K562 (cell line): ENCODE results near the gene ERRFI1. TPM values are rescaled to one million over a fixed set of nuclear protein-coding genes. Genes with fewer than 3 reads are reported as not detected.

ENCODE experiments used
- ATAC-seq: fragments of 200-7000 bp; cut with Tn5 transposase; 3 replicates; pipeline ENCODE4 v1.9.1; 2020; ENCODE audit warnings: moderate library complexity
- BruUV-seq: library from RNA; stranded (reverse); fragments of 400-500 nt; replicated peaks from 2 replicates; lab custom pipeline; 2021; lab: Mats Ljungman, UMichigan
- CTCF ChIA-PET: fragments of 300-600 bp; formaldehyde crosslinking; extraction: SDS; loops from one replicate; lab custom pipeline; 2021; ENCODE audit warnings: low intra/inter-chr PET ratio; lab: Yijun Ruan, JAX
- POLR2A ChIA-PET: fragments of 300-600, 350-650 bp; sonication (Branson Sonifier 250); formaldehyde crosslinking; extraction: SDS; loops from one replicate; lab custom pipeline; 2021; ENCODE audit warnings: antibody characterized with exemption, inconsistent platforms; lab: Yijun Ruan, JAX
- DNase-seq, 4 experiments: peaks; one replicate each; pipeline versions ENCODE4 v3.0.0 to v3.0.0-alpha.2; 2011 to 2018; ENCODE audit warnings: low spot score in 3 of 4, mixed read lengths in 3 of 4; ENCODE audit errors: extremely low read depth in 1 of 4
- FAIRE-seq: peaks from 2 replicates; lab custom pipeline; 2011; peaks lifted over from hg19 to GRCh38; lab: Jason Lieb, UNC
- H2AFZ ChIP-seq: 2 replicates; pipeline ENCODE4 v1.6.0; 2011; ENCODE audit warnings: low read depth, low read length, control low read depth, inconsistent platforms
- H3K27ac ChIP-seq: fragments of 200-600 bp; 3 replicates; pipeline ENCODE4 v1.8.0; 2011; ENCODE audit warnings: low read depth, mild to moderate bottlenecking, control low read depth, inconsistent platforms, low read length, moderate library complexity, mixed read lengths; ENCODE audit errors: extremely low read depth
- H3K27me3 ChIP-seq, 2 experiments: fragments of 300-600 bp in 1 of 2; 2 replicates in 1 of 2; 3 replicates in 1 of 2; pipeline versions ENCODE4 v1.6.0 to v1.8.0; 2011; ENCODE audit warnings: inconsistent platforms in 2 of 2, low read length in 2 of 2, mild to moderate bottlenecking in 1 of 2, mixed read lengths in 1 of 2, moderate library complexity in 1 of 2; ENCODE audit not compliant: control insufficient read depth in 2 of 2, insufficient read depth in 2 of 2
- H3K36me3 ChIP-seq: fragments of 300-600 bp; 3 replicates; pipeline ENCODE4 v1.8.0; 2011; ENCODE audit warnings: mild to moderate bottlenecking, low read length, inconsistent platforms; ENCODE audit not compliant: control insufficient read depth, insufficient read depth
- H3K4me1 ChIP-seq, 2 experiments: fragments of 200-600 bp in 1 of 2; replicated peaks in 1 of 2; 2 replicates in 1 of 2; 3 replicates in 1 of 2; pipeline versions ENCODE4 v1.5.1 to v1.8.0; 2011; ENCODE audit warnings: inconsistent platforms in 2 of 2, low read length in 2 of 2, mild to moderate bottlenecking in 1 of 2, mixed read lengths in 1 of 2, moderate library complexity in 1 of 2; ENCODE audit not compliant: control insufficient read depth in 2 of 2, insufficient read depth in 2 of 2
- H3K4me2 ChIP-seq: 2 replicates; pipeline ENCODE4 v1.6.1; 2011; ENCODE audit warnings: low read length, control low read depth, inconsistent platforms, mixed read lengths; ENCODE audit not compliant: insufficient read depth
- H3K4me3 ChIP-seq: fragments of 200-600 bp; sonication (generic), shearing (Covaris generic); 2 replicates; pipeline ENCODE4 v1.5.1; 2016; ENCODE audit warnings: control low read depth, inconsistent platforms
- H3K79me2 ChIP-seq: fragments of 200-600 bp; 3 replicates; pipeline ENCODE4 v1.8.0; 2011; ENCODE audit warnings: low read length, inconsistent platforms; ENCODE audit not compliant: control insufficient read depth, insufficient read depth
- H3K9ac ChIP-seq, 2 experiments: 2 replicates each; pipeline versions ENCODE4 v1.6.0 to v1.6.1; 2011; ENCODE audit warnings: low read depth in 2 of 2, low read length in 2 of 2, control low read depth in 1 of 2, inconsistent platforms in 1 of 2, mild to moderate bottlenecking in 1 of 2, mixed read lengths in 1 of 2; ENCODE audit not compliant: insufficient read depth in 1 of 2
- H3K9me1 ChIP-seq: one replicate; pipeline ENCODE4 v1.6.0; 2011; ENCODE audit warnings: inconsistent platforms, mild to moderate bottlenecking, low read length, moderate library complexity; ENCODE audit not compliant: control insufficient read depth, insufficient read depth
- H3K9me3 ChIP-seq: replicated peaks from 2 replicates; pipeline ENCODE4 v1.5.1; 2011; ENCODE audit warnings: low read depth, low read length, inconsistent platforms; ENCODE audit not compliant: control insufficient read depth, insufficient read depth
- H4K20me1 ChIP-seq: replicated peaks from 2 replicates; pipeline ENCODE4 v1.6.1; 2011; ENCODE audit warnings: low read length, inconsistent platforms, mixed read lengths; ENCODE audit not compliant: control insufficient read depth, insufficient read depth
- ELF2 ChIP-seq: fragments of 250-450 bp; sonication (Bioruptor Pico); IDR thresholded peaks from 2 replicates; pipeline ENCODE4 v1.5.0; 2021; ENCODE audit warnings: mild to moderate bottlenecking
- POLR2AphosphoS5 ChIP-seq: IDR thresholded peaks from 2 replicates; pipeline ENCODE4 v1.6.1; 2011; ENCODE audit warnings: mild to moderate bottlenecking, low read depth, low read length, moderate library complexity; ENCODE audit not compliant: control insufficient read depth, insufficient read depth
- SAFB2 ChIP-seq: fragments of 200-400 bp; formaldehyde crosslinking; IDR thresholded peaks from 2 replicates; pipeline ENCODE4 v1.6.1; 2018; ENCODE audit warnings: borderline replicate concordance, low read length, low read depth, moderate library complexity; ENCODE audit not compliant: severe bottlenecking
- SIRT6 ChIP-seq: IDR thresholded peaks from one replicate; pipeline ENCODE4 v1.6.1; 2012; ENCODE audit warnings: low read depth, mild to moderate bottlenecking, control low read depth, inconsistent platforms, low read length, moderate library complexity
- XRCC5 ChIP-seq: fragments of 200-400 bp; formaldehyde crosslinking; IDR thresholded peaks from 2 replicates; pipeline ENCODE4 v1.6.1; 2017; ENCODE audit warnings: low read depth, mild to moderate bottlenecking, low read length
- ZKSCAN3 ChIP-seq: fragments of 250-450 bp; sonication (Bioruptor Pico); IDR thresholded peaks from 2 replicates; pipeline ENCODE4 v1.4.0; 2020
- ZSCAN32 ChIP-seq: fragments of 450-650 bp; formaldehyde crosslinking; IDR thresholded peaks from 2 replicates; pipeline ENCODE4 v1.4.0; 2020; ENCODE audit warnings: mild to moderate bottlenecking, moderate library complexity
- WGBS: fragments of 100-300 bp; shearing (Covaris generic); methylation state at CpG from one replicate; pipeline ENCODE4 v1.1.6; 2016; ENCODE audit warnings: low coverage, mixed read lengths; ENCODE audit not compliant: insufficient coverage; ENCODE audit errors: missing lambda C conversion rate; 5-methylcytosine and 5-hydroxymethylcytosine counted together
- in situ Hi-C: fragments of 300-500 bp; cut with MboI; formaldehyde crosslinking; loops from 4 replicates; pipeline ENCODE4 v1.15.0; 2018; ENCODE audit warnings: inconsistent platforms, mixed read lengths
- intact Hi-C: fragments of 100-400 bp; cut with micrococcal nuclease; formaldehyde crosslinking; loops from 2 replicates; pipeline ENCODE4 v1.14.2; 2022
- polyA plus RNA-seq, 8 experiments: library from polyadenylated mRNA; depleted of rRNA in 4 of 8; stranded (reverse) in 5 of 8; unstranded in 3 of 8; fragments of >200 nt; fragmentation: Nextera tagmentation in 2 of 8; fragmentation: Illumina TruSeq in 1 of 8; extraction: Ambion mirVana in 2 of 8; extraction: Trizol in 1 of 8; gene quantifications; 2 replicates each; pipeline versions ENCODE4 v1.2.1 to v1.2.3, GENCODE V29; 2011 to 2014; ENCODE audit warnings: inconsistent platforms in 1 of 8, missing spikeins in 1 of 8
- total RNA-seq, 7 experiments: library from RNA; depleted of rRNA in 6 of 7; stranded (reverse); fragments of >200 nt in 6 of 7; fragmentation: Illumina TruSeq in 2 of 7; extraction: Trizol in 2 of 7; gene quantifications; 2 replicates each; pipeline versions ENCODE4 v1.2.1 to v1.2.3, GENCODE V29; 2011 to 2021; ENCODE audit warnings: low replicate concordance in 1 of 7
- TF ChIP-seq, protein P1 (sequence below): fragments of 450-650 bp; IDR thresholded peaks from 2 replicates; pipeline ENCODE4 v1.7.0; 2016; ENCODE audit warnings: borderline replicate concordance
- TF ChIP-seq, protein P2 (sequence below): sonication (generic); formaldehyde crosslinking; IDR thresholded peaks from 2 replicates; pipeline ENCODE4 v1.8.1; 2023; ENCODE audit warnings: mild to moderate bottlenecking, missing genetic modification reagents
- TF ChIP-seq, protein P3 (sequence below): fragments of 250-450 bp; sonication (Bioruptor Pico); IDR thresholded peaks from 2 replicates; pipeline ENCODE4 v1.5.0; 2022; ENCODE audit warnings: mild to moderate bottlenecking

ERRFI1 gene
- total and polyA plus RNA-seq, 9 of the 15 experiments (the other 6 are each of a cell fraction or from before 2014, with no cell fraction given), result 0.67 to 4.4 (median 1.1) TPM

DNA sequence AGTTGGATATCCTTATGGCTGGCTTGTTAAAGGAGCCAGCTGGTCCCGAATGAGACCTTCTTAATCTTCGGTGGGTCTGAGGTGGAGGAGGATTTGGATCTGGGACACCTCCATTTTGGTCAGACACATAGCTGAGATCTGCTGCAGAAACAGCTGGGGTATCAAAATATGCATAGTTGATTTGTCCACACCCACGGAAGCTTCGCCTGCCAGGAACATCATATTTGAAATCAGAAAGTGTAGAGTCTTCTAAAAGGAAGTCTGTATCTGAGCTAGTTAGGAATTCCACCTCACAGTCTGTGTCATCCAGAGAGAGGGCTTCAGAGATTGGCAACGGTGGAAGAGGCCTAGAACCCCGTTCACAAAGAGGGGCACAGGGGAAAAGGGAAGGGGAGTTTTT lies 12.3 kb downstream of the ERRFI1 start:
- ChIA-PET CTCF (interaction anchor here (3.5 kb wide), 1 partner anchor 39 kb away, joined by 37 read pairs; no protein-coding TSS in a partner anchor), POLR2A (interaction anchor here (0.7 to 1.6 kb wide), 2 partner anchors 8 to 302 kb away, joined by 3 to 6 read pairs; no protein-coding TSS in a partner anchor)
- DNase-seq (no peak), FAIRE-seq (no peak), ATAC-seq (no peak)
- H3K36me3 ChIP-seq, result no peaks in the 10 kb centered on the region
- intact Hi-C loops (loop anchor here (2.0 kb wide), 2 partner anchors 31 to 39 kb away; no protein-coding TSS in a partner anchor), in situ Hi-C loops (loop anchor here (5.0 to 10.0 kb wide), 2 partner anchors 36 to 349 kb away; no protein-coding TSS in a partner anchor)
- H3K9ac ChIP-seq, result no peak overlapping the region
- no peak overlapping the region for H3K4me3 ChIP-seq
- TSS peak; percentile 28 for BruUV-seq
- no peak overlapping the region for H3K4me2 ChIP-seq
- H3K27me3 ChIP-seq, result peaks cover 0 to under 1% of the 10 kb centered on the region in 2 experiments; a peak in 2 of 5 replicates
- WGBS, result 53% methylated on average over 6 of the region's 6 CpGs
- no peak overlapping the region for H2AFZ ChIP-seq
- no peaks in the 10 kb centered on the region; the same call in 1 of the 2 replicates for H4K20me1 ChIP-seq
- no peak overlapping the region for H3K27ac ChIP-seq
- no peaks in the 10 kb centered on the region for H3K9me1 ChIP-seq
- no peaks in the 10 kb centered on the region for H3K9me3 ChIP-seq
- H3K4me1 ChIP-seq, result peaks cover 0 to 7% of the 10 kb centered on the region in 2 experiments; a peak in 1 of 5 replicates
- H3K79me2 ChIP-seq, result no peaks in the 10 kb centered on the region
- TF ChIP-seq XRCC5, result no peak
- TF ChIP-seq, protein P1, sequence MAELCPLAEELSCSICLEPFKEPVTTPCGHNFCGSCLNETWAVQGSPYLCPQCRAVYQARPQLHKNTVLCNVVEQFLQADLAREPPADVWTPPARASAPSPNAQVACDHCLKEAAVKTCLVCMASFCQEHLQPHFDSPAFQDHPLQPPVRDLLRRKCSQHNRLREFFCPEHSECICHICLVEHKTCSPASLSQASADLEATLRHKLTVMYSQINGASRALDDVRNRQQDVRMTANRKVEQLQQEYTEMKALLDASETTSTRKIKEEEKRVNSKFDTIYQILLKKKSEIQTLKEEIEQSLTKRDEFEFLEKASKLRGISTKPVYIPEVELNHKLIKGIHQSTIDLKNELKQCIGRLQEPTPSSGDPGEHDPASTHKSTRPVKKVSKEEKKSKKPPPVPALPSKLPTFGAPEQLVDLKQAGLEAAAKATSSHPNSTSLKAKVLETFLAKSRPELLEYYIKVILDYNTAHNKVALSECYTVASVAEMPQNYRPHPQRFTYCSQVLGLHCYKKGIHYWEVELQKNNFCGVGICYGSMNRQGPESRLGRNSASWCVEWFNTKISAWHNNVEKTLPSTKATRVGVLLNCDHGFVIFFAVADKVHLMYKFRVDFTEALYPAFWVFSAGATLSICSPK, result no peak
- TF ChIP-seq, protein P2, sequence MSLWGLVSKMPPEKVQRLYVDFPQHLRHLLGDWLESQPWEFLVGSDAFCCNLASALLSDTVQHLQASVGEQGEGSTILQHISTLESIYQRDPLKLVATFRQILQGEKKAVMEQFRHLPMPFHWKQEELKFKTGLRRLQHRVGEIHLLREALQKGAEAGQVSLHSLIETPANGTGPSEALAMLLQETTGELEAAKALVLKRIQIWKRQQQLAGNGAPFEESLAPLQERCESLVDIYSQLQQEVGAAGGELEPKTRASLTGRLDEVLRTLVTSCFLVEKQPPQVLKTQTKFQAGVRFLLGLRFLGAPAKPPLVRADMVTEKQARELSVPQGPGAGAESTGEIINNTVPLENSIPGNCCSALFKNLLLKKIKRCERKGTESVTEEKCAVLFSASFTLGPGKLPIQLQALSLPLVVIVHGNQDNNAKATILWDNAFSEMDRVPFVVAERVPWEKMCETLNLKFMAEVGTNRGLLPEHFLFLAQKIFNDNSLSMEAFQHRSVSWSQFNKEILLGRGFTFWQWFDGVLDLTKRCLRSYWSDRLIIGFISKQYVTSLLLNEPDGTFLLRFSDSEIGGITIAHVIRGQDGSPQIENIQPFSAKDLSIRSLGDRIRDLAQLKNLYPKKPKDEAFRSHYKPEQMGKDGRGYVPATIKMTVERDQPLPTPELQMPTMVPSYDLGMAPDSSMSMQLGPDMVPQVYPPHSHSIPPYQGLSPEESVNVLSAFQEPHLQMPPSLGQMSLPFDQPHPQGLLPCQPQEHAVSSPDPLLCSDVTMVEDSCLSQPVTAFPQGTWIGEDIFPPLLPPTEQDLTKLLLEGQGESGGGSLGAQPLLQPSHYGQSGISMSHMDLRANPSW (CRISPR knock-in tag), result no peak
- TF ChIP-seq SIRT6, result no peak
- no peak for TF ChIP-seq ELF2 (CRISPR knock-in tag)
- TF ChIP-seq ZSCAN32, result no peak
- TF ChIP-seq SAFB2, result no peak
- no peak for TF ChIP-seq POLR2AphosphoS5
- TF ChIP-seq, protein P3, sequence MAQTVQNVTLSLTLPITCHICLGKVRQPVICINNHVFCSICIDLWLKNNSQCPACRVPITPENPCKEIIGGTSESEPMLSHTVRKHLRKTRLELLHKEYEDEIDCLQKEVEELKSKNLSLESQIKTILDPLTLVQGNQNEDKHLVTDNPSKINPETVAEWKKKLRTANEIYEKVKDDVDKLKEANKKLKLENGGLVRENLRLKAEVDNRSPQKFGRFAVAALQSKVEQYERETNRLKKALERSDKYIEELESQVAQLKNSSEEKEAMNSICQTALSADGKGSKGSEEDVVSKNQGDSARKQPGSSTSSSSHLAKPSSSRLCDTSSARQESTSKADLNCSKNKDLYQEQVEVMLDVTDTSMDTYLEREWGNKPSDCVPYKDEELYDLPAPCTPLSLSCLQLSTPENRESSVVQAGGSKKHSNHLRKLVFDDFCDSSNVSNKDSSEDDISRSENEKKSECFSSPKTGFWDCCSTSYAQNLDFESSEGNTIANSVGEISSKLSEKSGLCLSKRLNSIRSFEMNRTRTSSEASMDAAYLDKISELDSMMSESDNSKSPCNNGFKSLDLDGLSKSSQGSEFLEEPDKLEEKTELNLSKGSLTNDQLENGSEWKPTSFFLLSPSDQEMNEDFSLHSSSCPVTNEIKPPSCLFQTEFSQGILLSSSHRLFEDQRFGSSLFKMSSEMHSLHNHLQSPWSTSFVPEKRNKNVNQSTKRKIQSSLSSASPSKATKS (CRISPR knock-in tag), result no peak
- no peak for TF ChIP-seq ZKSCAN3 (CRISPR knock-in tag)
